GM20000 (cell line): Measurements from ENCODE around the gene WSCD2.

Source experiments
- DNase-seq: peaks from one replicate; pipeline ENCODE4 v3.0.0; 2012; ENCODE audit warnings: low spot score
- CTCF ChIP-seq: IDR thresholded peaks from 2 replicates; pipeline ENCODE4 v1.5.1; 2012; ENCODE audit warnings: mild to moderate bottlenecking, control low read depth; ENCODE audit errors: extremely low read depth, missing control alignments

WSCD2 gene

DNA sequence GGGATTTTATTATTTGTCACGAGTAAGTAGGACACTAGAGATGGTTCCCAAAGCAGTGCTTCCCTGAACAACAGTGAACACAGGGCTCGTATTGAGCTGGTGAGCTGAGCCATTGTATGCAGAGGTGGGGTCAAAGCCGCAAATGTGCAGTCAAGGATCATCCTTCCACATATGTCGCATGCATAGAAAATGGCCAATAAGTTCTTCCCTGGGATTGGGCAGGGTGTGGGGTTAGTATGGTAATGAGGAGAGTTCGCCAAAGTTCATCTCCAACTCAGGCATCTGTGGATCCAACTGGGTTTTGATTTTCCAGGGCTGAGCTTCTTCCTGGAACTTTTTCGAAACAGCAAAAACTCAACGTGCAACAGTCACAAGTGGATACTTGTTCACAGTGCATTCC is 123.4 kb downstream of the WSCD2 start:
- no peak for DNase-seq
- no peak for TF ChIP-seq CTCF

- no peak for TF ChIP-seq CTCF
- no peak for DNase-seq
These were observed 124.5 kb downstream of the WSCD2 start for GRCh38 chr12:108253540-108253939.

- TF ChIP-seq CTCF = no peak
- DNase-seq = no peak
These were observed 124.9 kb downstream of the WSCD2 start for GRCh38 chr12:108254030-108254429.

GRCh38 chr12:108254517-108255251 is 125.6 kb downstream of the WSCD2 start:
- TF ChIP-seq CTCF = no peak
- no peak for DNase-seq

DNA sequence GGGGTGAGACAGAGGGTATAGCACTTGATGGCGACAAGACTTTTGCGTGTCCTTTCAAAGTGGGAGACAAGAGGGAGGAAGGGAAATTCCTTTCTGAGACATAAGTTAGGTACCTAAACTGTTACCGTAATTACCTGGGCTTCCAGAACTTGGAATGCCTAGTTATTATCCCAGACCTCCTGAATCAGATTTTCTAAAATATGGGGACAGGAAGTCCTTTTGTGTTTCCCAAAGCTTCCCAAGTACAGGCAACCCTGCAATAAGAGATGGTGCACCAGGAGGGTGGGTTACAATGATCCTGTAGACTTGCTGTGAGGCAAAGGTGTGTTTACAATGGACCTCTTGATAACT is 126.1 kb downstream of the WSCD2 start:
- no peak for TF ChIP-seq CTCF
- DNase-seq = no peak

DNA sequence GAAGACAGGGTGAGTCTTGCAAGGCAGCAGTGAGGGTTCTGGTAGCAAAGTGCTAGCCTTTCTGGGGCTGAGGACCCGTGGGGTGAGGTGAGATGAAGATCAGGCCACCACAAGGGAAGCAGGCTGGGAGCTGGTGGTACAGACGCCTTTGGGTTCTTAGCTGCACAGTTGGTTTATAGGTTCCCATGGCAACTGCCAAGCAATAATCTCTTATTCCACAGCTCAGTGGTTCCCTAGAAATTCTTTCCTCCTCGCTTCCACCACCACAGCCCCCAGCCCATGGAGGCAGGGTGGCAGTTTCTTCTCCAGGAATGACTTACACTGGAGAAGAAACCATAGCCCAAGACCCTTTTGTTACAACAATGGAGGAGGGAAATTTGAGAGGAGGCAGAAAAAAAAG is 127.9 kb downstream of the WSCD2 start:
- TF ChIP-seq CTCF = no peak

GRCh38 chr12:108257610-108258106 is 128.6 kb downstream of the WSCD2 start:
- no peak for TF ChIP-seq CTCF
- no peak for DNase-seq

More for the DNA sequence above, 127.9 kb downstream of the WSCD2 start:
- no peak for DNase-seq
